HG03469 (cell line): ENCODE data around the gene GKN1.

Experiments used
- ATAC-seq: cut with Tn5 transposase; IDR thresholded peaks from one replicate; pipeline ENCODE4 v1.9.1; 2021; ENCODE audit warnings: mild to moderate bottlenecking, moderate library complexity, moderate number of reproducible peaks; ENCODE audit not compliant: unreplicated experiment

GKN1 gene

DNA sequence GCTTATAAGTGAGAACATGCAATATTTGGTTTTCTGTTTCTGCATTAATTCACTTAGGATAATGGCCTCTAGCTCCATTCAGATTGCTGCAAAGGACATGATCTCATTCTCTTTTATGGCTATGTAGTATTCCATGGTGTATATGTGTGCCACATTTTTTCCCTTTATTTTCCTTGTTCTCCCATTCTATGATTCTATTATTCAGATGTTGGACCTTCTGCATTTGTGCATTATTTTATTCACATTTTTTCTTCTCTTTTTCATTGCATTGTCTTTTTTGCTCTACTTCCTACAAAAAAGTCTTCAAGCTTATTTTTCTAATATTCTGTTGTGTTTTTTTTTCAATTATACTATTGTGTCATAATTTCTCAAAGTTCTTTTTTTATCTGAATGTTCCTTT, 27.4 kb downstream of the GKN1 start:
- ATAC-seq: no peak

DNA sequence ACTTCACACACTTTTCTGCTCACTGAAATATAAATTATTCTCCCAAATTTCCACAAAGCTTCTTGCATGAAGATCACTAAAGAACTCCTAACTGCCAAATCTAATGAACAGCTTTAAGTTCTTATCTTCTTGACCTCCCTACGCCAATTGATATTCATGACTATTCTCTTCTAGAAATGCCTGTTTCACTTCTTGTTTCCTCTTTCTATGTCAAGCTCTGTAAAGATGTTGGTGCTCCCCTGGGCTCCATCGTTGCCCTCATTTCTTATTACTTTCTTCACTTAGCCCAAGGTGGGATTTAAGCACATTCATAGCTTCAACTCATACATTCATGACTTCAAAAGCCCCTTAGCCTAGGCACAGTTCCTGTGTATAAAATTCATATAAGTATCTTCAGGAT, 29.3 kb downstream of the GKN1 start:
- no peak for ATAC-seq

DNA sequence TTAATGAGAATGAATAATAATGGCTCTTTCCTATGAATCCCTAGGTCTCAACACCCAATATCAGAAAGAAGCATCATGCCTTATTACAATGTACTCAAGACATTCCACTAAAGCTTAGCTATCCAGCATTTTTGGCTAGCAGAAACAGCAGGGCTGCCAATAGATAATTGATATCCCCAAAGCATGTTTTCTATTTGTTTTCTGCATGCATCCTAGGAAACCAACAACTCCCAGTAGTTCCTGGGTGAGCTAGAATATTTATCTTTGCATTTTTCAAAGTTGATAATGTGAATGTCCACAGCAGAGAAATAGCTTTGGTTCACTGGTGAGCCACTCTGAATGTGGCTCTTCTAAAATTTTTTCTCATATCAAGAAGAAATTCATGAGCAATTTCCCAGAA, 32.7 kb downstream of the GKN1 start:
- no peak for ATAC-seq

DNA sequence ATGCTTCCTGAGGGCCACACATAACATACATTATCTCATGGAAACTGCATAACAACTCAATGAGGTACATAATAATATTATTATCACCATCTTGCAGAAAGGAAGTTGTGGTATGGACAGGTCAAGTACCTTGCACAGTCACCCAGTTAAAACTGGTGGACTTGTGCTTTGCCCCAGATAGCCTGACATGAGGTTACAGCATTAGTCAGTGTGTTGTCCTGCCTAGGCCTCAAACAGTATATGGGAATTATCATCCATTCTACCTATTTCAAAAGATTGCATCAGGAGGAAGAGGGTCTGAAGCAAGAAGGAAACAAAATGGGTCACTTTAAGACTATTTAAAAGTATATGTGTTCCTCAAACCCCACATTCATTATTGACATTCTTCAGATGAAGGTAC, 33.2 kb downstream of the GKN1 start:
- no peak for ATAC-seq

DNA sequence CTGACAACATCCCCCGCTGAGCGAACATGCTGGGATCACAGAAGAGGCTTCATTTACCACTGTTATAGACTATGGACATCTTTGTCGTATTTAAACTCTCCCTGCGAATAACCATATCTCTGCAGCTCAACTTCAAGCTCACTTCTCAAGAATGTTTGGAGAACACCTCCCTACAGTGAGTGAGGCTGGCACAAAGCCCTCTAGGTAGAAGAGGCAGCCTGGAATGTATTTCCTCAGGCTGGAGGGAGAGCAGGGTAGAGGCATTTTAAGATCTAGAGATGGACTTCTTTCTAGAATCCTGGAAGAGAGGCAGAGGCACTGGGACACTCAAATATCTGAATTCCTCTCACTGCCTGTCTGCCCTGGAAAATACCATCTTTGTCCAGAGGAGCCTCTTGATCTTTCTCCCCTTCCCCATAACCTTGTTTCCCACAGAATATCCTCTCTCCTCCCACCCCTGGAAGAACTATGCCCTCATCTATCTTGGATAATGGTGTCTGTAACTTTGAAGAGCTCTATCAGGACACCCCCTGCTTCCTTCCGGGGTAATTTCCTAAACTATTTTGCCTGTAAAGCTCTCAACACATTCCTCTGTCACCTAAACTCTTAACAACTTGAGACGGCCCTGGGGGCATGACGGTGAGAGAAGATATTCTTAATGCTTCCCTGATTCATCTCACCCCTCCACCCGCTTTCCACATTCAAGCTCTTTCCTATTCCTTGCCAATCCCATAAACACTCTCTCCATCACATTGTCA, 36.2 kb downstream of the GKN1 start:
- ATAC-seq: no peak

DNA sequence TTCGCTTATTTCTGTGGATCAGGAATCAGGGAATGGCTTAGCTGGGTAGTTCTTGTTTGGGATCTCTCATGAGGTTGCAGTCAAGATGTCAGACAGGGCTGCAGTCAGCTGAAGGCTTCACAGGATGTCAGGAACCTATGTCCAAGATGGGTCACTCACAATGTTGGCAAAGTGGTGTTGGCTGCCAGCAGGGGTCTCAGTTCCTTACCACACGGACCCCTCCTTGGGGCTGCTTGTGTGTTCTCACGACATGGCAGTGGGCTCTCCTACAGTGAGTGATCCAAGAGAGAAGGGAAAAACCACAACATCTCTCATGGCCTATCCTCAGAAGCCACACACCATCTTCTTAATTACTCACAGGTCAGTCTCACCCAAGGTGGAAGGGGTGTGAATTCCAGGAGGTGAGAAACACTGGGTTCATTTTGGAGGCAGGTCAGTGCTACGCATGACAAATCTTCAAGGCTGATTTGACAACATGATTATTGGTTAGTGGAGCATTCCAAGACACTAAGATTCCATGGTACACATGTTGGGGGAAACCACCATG, 37.2 kb downstream of the GKN1 start:
- ATAC-seq: no peak

DNA sequence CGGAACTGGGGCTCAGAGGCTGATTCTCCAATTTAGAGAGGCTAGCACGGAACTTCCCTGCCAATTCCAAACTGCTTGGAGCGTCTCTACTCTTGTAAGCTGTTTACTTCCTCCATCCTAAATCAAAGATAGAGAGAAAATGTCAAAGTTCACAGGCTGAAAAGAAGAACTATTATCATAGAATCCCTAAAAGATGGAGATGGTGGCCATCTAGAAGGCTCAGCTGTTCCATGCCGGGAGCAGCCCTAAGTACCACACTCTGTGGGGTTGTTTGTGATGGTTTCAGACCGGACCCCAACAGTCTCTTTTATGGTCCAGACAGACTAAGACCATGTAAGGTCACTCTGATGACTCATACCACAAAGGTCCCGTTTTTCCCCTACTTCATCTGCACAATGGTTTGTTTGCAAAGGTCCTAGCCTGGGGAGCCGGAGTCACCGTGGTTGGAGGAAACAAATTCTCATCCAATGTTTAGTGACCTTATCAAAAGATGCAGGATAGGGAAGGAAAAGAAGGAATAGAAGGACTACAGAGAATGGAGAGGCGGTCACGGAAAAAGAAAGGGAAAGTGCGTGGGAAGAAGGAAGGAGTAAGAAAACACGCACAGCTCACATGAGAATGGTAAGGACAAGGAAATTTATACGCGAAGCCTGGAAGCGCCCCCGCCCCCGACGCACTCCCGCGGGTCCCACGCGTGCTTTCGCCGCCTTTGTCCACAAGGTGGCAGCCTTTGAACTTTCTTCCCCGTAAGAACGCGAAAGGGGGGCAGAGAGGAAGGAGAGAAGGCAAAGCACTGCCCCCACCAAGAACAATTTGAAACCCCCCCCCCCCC, 38.1 kb downstream of the GKN1 start:
- no peak for ATAC-seq

DNA sequence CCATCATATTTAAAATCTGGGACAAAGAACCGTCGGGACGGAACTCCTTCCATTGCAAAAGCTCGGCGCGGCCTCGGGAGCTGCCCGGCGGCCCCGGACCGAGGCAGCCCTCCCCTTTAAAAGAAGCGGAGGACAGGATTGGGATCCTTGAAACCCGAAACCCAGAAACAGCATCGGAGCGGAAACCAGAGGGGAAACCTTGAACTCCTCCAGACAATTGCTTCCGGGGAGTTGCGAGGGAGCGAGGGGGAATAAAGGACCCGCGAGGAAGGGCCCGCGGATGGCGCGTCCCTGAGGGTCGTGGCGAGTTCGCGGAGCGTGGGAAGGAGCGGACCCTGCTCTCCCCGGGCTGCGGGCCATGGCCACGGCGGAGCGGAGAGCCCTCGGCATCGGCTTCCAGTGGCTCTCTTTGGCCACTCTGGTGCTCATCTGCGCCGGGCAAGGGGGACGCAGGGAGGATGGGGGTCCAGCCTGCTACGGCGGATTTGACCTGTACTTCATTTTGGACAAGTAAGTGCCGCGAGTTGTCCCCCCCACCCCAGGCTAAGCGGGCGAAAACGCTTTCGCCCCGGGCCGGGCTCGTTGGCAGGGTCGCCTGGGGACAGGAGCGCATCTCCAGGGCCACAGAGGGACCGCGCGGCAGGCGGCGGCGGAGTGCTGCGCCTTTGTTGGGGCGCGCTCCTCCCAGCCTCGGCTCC, 38.9 kb downstream of the GKN1 start, which contains the start of gene ANTXR1:
Gene ANTXR1, plus strand, starts transcription at position 38 of the 698 bp plus-strand sequence. Its CDS starts 321 bp downstream, at position 359.
- ATAC-seq: no peak

DNA sequence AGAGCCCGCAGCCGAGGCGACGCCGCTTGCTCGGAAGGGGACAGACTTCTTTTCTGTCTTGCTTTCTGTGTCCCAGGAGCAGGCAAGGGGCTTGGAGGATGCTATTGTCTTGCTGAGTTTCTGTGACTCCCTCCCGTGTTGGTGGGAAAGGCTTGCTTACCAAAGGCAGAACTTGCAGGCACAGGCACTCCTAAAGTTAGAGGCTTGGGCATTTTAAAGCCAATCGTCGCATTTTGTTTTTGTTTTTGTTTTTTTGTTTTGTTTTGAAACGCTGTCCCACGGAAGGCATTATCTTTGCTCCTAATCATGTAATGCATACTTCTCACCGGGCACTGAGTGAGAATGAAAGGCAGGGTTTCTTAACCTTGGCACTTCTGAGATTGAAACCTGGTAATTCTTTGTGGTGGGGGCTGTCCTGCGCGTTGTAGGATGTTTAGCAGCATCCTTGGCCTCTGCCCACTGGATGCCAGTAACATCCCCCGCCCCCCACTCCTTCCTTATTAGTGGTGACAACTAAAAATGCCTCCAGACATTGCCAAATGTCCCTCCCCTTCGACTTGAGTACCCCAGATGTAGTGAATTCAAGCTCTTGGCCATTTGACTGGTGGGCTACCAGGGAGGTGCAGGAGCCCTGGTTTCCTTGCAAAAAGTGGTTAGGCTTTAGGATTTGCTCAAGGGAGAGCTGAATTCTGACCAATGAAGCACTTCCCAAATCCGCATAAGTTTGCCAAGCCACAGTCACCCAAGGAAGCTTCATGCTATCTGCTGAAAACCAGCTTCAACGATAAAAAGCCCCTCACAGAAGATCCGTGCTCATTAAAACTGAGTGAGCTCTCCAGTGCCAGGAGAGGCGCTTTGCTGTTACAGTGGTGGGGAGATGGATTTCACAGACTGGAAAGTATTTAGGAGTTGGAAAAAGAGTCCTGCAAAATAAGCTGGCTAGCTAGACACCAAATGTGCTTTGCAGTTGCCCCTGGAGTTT, 39.7 kb downstream of the GKN1 start:
- ATAC-seq: no peak

DNA sequence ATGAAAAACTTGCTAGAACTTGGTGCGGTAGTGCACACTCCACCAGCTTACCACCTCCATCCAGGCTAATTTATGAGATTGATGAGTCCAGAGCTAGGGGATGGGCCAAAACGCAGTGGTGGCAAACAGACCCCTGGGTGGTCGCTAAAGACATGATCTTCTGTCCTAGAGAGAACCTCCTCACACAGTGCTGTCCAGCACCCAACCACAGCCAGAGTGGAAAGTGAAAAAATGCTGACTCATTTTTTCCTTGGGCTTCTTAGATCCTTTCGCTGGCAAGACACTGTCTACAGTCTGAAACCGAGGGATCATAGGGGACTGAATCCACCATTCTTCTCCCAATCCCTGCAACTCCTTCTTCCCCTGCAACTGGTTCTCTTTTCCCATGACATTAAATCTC, 42.6 kb downstream of the GKN1 start:
- ATAC-seq: no peak

DNA sequence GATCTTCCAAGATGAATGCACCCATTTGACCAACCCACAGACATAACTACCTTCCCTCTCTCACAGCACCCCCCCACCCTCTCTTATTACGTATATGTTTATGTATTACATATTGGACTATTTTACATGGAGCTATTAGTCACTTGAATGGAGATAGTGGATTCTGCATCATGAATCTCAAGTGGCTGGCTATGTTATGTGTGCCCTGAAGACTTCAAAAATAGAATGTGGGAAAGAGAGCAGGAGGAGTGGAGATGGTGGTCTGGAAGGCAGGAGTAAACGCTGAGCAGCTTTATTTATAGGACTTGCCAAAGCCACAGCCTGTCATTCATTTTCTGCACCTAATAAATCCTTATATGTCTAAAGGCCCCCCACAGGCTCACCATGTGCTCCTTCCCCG, 43.4 kb downstream of the GKN1 start:
- ATAC-seq: no peak

DNA sequence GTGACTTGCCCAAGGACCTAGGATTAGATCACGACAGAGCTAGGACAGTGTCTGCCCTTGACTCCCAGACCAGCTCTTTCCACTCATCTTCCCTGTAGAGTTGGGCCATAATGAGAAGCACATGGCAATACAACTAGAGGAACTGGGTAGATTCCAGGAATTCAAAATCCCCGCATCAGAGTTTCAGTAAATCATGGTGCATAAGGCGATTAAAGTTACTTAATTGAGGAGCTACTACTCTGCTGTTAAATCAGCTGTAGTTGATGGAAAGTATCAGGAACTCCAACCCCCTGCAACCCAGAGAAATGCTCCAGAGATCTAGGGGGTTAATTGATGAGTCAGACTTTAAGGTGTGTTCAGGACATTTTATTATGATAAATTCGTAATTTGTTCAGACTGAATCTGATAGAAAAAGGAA, 44.3 kb downstream of the GKN1 start:
- no peak for ATAC-seq

DNA sequence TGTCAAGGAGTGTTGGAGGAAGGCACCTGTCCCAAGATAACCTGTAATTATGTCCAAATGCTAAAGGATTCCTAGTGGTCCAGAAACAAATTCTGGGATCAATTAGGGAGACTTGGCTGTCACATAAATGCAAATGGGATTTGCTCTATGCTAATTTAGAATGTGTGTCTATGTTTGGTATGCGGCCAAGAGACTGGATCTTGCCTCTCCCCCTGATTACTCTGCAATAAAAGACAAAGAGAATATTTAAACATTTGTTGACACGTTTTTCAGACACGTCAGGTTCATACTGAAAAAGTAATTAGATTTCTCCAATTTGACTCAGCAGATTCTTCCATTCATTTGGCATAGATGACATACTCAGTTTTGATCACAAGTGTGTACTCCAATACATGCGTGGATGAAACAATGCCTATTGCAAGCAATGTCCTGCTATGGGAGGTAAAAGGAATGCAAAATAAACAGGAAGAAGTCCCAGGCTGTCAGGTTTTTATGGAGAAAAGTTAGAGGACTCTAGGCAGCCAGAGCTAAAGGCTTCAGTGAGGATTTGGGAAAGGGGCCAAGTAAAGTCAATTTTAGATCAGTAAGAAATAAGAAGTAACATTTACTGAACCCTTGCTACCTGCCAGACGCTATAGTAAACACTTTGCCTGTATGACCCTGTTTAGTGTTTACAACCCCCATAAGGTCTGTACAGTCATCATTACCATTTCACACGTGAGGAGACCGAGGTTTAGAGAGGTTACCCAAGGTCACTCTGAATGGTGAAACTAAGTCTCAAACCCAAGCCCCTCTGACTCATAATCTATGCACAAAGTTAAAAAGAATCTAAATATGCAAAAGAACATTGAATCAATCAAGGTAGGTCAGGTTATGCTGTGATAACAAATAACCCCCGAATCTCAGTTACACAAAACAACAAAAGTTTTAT, 46.3 kb downstream of the GKN1 start:
- no peak for ATAC-seq

DNA sequence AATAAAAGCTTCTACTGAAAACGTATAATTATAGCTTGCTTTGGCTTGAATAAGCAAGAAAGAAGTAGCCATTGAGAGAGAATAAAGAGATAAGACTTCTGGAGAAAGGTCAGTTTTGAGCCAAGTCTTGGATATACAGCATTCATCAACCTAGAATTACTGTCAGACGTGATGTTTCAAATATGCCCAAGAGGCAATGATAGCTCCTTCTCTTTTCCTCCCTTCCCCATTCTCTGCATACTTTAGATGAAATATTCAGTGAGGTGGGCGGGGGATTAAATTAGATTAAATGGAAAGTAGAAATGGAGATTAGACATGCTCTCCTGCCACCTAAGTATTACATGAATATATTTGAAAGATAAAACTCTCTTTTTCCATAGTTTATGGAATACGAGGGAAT, 47.3 kb downstream of the GKN1 start:
- no peak for ATAC-seq

DNA sequence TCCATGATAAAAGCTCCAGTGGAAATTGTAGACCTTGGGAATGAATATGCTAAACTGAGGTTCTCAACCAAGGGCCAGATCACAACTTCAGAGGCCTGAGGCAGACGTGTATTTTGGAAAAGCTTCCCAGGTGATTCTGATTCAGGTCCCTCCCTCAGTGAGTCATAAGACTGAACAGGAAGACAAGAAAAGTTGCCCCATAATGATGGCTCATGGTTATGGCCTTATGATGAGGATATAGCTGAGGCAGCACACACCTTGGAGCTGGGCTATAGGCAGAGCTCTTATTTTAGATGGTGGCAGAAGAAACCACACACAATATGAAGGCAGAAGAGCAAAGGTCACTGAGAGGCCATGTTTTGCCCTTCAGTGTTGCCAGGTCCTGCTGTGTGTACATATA, 48.1 kb downstream of the GKN1 start:
- no peak for ATAC-seq

DNA sequence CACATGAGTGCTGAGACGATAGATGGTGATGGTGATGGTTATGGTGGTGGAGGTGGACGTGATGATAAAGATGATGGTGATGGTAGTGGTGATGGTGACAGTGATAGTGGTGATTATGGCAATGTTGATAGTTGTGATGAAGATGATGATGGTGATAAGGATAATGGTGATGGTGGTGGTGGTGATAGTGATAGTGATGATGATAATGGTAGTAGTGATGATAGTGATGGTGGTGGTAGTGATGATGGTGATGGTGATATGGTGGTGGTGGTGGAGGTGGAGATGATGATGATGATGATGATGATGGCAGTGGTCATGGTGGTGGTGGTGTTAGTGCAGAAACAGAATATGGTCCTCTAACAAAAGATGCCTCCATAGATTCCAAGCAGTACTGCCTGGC, 48.8 kb downstream of the GKN1 start:
- no peak for ATAC-seq

DNA sequence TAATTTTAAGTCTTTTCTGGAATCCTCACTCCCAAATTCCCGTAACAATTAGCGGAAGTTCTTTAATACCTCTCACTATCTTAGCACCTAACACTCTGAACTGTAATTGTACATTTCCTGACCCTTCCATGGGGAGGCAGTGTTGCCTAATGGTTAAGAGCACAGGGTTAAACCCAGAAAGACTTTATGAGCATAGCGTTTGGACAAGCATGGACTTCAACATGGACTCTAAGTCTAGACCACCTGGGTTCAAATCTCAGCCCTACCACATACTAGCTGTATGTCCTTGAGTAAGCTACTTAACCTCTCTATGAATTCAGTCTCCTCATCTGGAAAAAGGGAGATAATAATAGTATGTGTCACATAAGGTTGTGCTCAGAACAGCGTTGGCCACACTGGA, 51.6 kb downstream of the GKN1 start:
- ATAC-seq: no peak

DNA sequence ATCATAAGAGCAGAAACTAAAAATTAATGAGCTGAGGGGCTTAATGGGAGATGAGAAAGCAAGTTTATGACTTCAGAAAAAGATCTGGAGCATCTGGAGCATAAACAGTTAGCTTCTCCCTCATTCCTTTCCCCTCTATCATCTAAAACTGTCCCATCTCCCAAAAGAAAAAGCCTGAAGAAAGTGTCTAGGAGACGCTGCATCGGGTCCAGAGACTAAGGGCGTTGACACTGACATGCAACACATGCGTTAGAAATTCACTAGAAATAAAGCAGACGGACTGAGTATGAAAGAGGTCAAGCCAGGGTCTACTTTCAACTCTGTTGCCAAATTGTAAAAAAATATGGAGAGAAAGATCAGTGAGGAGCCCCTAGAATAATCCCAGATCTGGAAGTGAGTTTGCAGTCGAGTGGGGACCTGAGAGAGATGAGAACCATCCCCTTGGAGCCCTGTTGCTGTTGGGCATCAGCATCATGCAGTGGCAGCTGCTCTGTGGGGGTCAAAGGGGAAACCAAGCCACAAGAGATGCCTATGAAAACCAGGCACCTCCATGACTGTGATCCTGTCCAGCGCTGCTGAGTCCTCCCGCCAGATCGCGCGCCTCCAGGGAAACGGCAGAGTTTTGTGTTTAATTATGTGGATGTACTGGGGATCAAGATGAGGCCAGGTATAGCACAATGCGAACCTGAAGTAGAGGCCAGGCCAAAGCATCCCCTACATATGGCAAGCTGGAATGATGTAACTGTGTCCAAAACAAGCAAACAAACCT, 52.4 kb downstream of the GKN1 start:
- no peak for ATAC-seq
